Activated CD4-positive, alpha-beta T cell treated with anti-CD3 and anti-CD28 coated beads for 36 hours (primary cell): ENCODE results near the gene DNAAF9. TPM values are rescaled to one million over a fixed set of nuclear protein-coding genes. Genes with fewer than 3 reads are reported as not detected.

Source experiments
- ATAC-seq: fragments of 200-7000 bp; cut with Tn5 transposase; one replicate; pipeline ENCODE4 v1.10.0; 2021; ENCODE audit warnings: mild to moderate bottlenecking, moderate library complexity
- CTCF ChIA-PET: fragments of 350-600 bp; sonication (Branson Sonifier 250); formaldehyde crosslinking; loops from one replicate; lab custom pipeline; 2021; ENCODE audit warnings: antibody characterized with exemption; lab: Charles Lee
- POLR2A ChIA-PET: fragments of 350-600 bp; sonication (Branson Sonifier 250); formaldehyde crosslinking; loops from one replicate; lab custom pipeline; 2021; ENCODE audit warnings: antibody characterized with exemption, inconsistent platforms; lab: Charles Lee
- DNase-seq: peaks from one replicate; pipeline ENCODE4 v3.0.0-alpha.2; 2020
- H3K27ac Mint-ChIP-seq: one replicate; pipeline ENCODE4 v1.8.0; 2021; ENCODE audit warnings: mixed read lengths
- H3K27me3 Mint-ChIP-seq: one replicate; pipeline ENCODE4 v1.8.0; 2021; ENCODE audit warnings: mixed read lengths
- H3K36me3 Mint-ChIP-seq: one replicate; pipeline ENCODE4 v1.8.0; 2021; ENCODE audit warnings: low read depth, mixed read lengths
- H3K4me1 Mint-ChIP-seq: one replicate; pipeline ENCODE4 v1.8.0; 2021; ENCODE audit warnings: mixed read lengths
- H3K4me3 Mint-ChIP-seq: one replicate; pipeline ENCODE4 v1.8.0; 2021; ENCODE audit warnings: mild to moderate bottlenecking, moderate library complexity, mixed read lengths
- H3K9me3 Mint-ChIP-seq: one replicate; pipeline ENCODE4 v1.8.0; 2021; ENCODE audit warnings: low read depth, mixed read lengths
- intact Hi-C, 2 experiments: fragments of 100-400 bp; cut with DNase I in 1 of 2; cut with micrococcal nuclease in 1 of 2; formaldehyde crosslinking; loops; one replicate each; pipeline versions ENCODE4 v1.14.2 to v1.15.1; 2022 to 2024; cut with DNase I, micrococcal nuclease
- total RNA-seq, 2 experiments: library from RNA; stranded (reverse); gene quantifications; one replicate each; pipeline ENCODE4 v1.2.3, GENCODE V29; 2021

The DNAAF9 gene
- 1 to 10 TPM; 1.3 to 1.8 TPM for total RNA-seq

- CTCF ChIA-PET: interaction anchor here (0.5 to 0.8 kb wide), 4 partner anchors 16 to 692 kb away, joined by 3 to 5 read pairs (median 4); no protein-coding TSS in a partner anchor
- Mint-ChIP-seq H3K9me3 (no peaks in the 10 kb centered on the region), H3K27ac (peak within 1 kb of the TSS; percentile 88), H3K4me3 (peak within 1 kb of the TSS; percentile 83), H3K27me3 (peaks cover 3% of the 10 kb centered on the region), H3K4me1 (peaks cover 32% of the 10 kb centered on the region), H3K36me3 (no peaks in the 10 kb centered on the region)
- intact Hi-C loops: loop anchor here in 1 of 2 experiments (2.0 to 10.0 kb wide), 4 partner anchors 250 to 1942 kb away; partner anchors contain the start of genes FASTKD5, MRPS26, NOP56 and NSFL1C
- POLR2A ChIA-PET: no interaction called here
- DNase-seq (peak; percentile 68), ATAC-seq (peak; percentile 41)
Observed at GRCh38 chr20:3407040-3407770, at the start of gene DNAAF9. TSS of gene DNAAF9 (minus strand) at chr20:3407669. CDS start at chr20:3407557, 112 bp downstream.

- H3K27me3 Mint-ChIP-seq: peaks cover 2% of the 10 kb centered on the region
- no peak overlapping the region for H3K27ac Mint-ChIP-seq
- intact Hi-C loops: no loop called here
- no peaks in the 10 kb centered on the region for H3K4me1 Mint-ChIP-seq
- no peaks in the 10 kb centered on the region for H3K9me3 Mint-ChIP-seq
- no peak for ATAC-seq
- POLR2A ChIA-PET: no interaction called here
- no peak for DNase-seq
- CTCF ChIA-PET: no interaction called here
- no peak overlapping the region for H3K4me3 Mint-ChIP-seq
- H3K36me3 Mint-ChIP-seq: no peaks in the 10 kb centered on the region
Observed at GRCh38 chr20:3456648-3457047, 49.2 kb upstream of the DNAAF9 start.

- no peak overlapping the region for H3K27ac Mint-ChIP-seq
- POLR2A ChIA-PET: no interaction called here
- no peak for ATAC-seq
- no peaks in the 10 kb centered on the region for H3K4me1 Mint-ChIP-seq
- no peak overlapping the region for H3K4me3 Mint-ChIP-seq
- intact Hi-C loops: no loop called here
- peaks cover 3% of the 10 kb centered on the region for H3K27me3 Mint-ChIP-seq
- H3K36me3 Mint-ChIP-seq: no peaks in the 10 kb centered on the region
- DNase-seq: no peak
- CTCF ChIA-PET: no interaction called here
- no peaks in the 10 kb centered on the region for H3K9me3 Mint-ChIP-seq
Observed at GRCh38 chr20:3454831-3455230, 47.4 kb upstream of the DNAAF9 start.

GRCh38 chr20:3452690-3453089, 45.2 kb upstream of the DNAAF9 start:
- H3K27ac Mint-ChIP-seq: no peak overlapping the region
- H3K4me3 Mint-ChIP-seq: no peak overlapping the region
- no peaks in the 10 kb centered on the region for H3K9me3 Mint-ChIP-seq
- POLR2A ChIA-PET: interaction anchor here (0.7 kb wide), 1 partner anchor 20 kb away, joined by 6 read pairs; no protein-coding TSS in a partner anchor
- H3K4me1 Mint-ChIP-seq: no peaks in the 10 kb centered on the region
- H3K27me3 Mint-ChIP-seq: peaks cover 5% of the 10 kb centered on the region
- CTCF ChIA-PET: interaction anchor here (0.7 kb wide), 1 partner anchor 66 kb away, joined by 3 read pairs; no protein-coding TSS in a partner anchor
- ATAC-seq (no peak), DNase-seq (no peak)
- intact Hi-C loops: no loop called here
- no peaks in the 10 kb centered on the region for H3K36me3 Mint-ChIP-seq

DNA sequence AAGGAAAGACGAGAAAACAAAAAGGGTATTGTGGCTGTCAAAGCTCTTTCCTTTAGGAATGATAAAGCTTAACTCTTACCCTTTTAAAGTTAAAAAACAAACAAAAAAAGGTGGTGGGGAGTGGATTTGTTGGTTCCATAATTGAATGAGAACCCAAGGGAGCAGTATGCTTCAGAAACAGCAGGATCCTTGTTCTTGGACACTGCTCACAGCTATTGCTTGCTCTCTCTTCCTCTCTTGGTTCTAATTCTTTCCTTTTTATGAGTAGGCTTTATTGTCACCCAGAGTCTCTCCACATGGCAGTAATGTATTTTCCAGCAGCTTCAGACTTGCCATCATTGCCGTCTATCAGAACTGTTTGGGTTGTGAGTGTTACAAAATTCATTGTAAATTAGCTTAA, 44.7 kb upstream of the DNAAF9 start:
- DNase-seq: no peak
- Mint-ChIP-seq H3K4me3 (no peak overlapping the region), H3K27me3 (peaks cover 5% of the 10 kb centered on the region), H3K9me3 (no peaks in the 10 kb centered on the region), H3K27ac (no peak overlapping the region), H3K36me3 (no peaks in the 10 kb centered on the region), H3K4me1 (no peaks in the 10 kb centered on the region)
- no peak for ATAC-seq
- intact Hi-C loops: no loop called here
- ChIA-PET POLR2A (no interaction called here), CTCF (interaction anchor here (1.1 kb wide), 1 partner anchor 10 kb away, joined by 4 read pairs; no protein-coding TSS in a partner anchor)

- no peaks in the 10 kb centered on the region for H3K9me3 Mint-ChIP-seq
- no peak for DNase-seq
- no peak for ATAC-seq
- no peaks in the 10 kb centered on the region for H3K36me3 Mint-ChIP-seq
- CTCF ChIA-PET: no interaction called here
- peaks cover 5% of the 10 kb centered on the region for H3K27me3 Mint-ChIP-seq
- no peak overlapping the region for H3K27ac Mint-ChIP-seq
- H3K4me3 Mint-ChIP-seq: no peak overlapping the region
- POLR2A ChIA-PET: no interaction called here
- intact Hi-C loops: no loop called here
- H3K4me1 Mint-ChIP-seq: no peaks in the 10 kb centered on the region
Observed at GRCh38 chr20:3449319-3449718, 41.9 kb upstream of the DNAAF9 start.

DNA sequence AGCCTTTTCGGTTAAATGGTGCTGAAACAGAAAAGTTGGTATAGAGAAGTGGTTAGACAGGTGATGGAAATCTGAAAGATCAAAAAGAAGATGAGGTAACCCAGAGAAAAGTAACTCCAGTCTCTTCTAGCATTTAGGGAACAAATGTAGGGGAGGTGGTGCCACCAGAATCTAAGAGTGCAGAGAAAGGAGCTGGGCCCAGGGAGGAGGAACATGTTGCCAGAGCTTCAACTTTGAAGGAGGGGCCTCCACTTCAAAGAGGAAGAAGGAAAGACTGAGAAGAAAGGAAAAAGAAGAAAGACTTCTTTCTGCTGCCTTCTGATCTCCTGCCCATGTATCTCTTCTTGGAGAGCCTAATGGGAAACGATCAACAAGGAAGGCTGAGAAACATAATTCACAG, 39.9 kb upstream of the DNAAF9 start:
- CTCF ChIA-PET: no interaction called here
- Mint-ChIP-seq H3K4me1 (no peaks in the 10 kb centered on the region), H3K36me3 (no peaks in the 10 kb centered on the region), H3K4me3 (no peak overlapping the region), H3K9me3 (no peaks in the 10 kb centered on the region), H3K27me3 (peaks cover 5% of the 10 kb centered on the region), H3K27ac (no peak overlapping the region)
- no peak for ATAC-seq
- intact Hi-C loops: no loop called here
- no peak for DNase-seq
- POLR2A ChIA-PET: no interaction called here

DNA sequence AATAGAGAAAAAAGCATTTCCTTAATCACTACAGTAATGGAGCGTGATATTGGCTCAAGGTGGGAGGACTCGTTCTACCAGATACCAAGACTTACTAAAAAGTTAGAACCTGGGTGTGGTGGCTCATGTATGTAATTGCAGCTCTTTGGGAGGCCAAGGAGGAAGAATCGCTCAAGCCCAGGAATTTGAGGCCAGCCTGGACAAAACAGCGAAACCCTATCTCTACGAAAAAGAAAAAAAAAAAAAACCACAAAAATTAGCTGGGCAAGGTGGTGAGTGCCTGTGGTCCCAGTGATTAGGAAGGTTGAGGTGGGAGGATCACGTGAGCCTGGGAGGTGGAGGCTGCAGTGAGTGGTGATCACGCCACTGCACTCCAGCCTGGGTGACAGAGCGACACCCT, 39.3 kb upstream of the DNAAF9 start:
- Mint-ChIP-seq H3K4me1 (no peaks in the 10 kb centered on the region), H3K27ac (no peak overlapping the region), H3K9me3 (no peaks in the 10 kb centered on the region), H3K27me3 (peaks cover 3% of the 10 kb centered on the region), H3K36me3 (no peaks in the 10 kb centered on the region), H3K4me3 (no peak overlapping the region)
- ChIA-PET CTCF (no interaction called here), POLR2A (no interaction called here)
- no peak for DNase-seq
- intact Hi-C loops: no loop called here
- ATAC-seq: no peak

DNA sequence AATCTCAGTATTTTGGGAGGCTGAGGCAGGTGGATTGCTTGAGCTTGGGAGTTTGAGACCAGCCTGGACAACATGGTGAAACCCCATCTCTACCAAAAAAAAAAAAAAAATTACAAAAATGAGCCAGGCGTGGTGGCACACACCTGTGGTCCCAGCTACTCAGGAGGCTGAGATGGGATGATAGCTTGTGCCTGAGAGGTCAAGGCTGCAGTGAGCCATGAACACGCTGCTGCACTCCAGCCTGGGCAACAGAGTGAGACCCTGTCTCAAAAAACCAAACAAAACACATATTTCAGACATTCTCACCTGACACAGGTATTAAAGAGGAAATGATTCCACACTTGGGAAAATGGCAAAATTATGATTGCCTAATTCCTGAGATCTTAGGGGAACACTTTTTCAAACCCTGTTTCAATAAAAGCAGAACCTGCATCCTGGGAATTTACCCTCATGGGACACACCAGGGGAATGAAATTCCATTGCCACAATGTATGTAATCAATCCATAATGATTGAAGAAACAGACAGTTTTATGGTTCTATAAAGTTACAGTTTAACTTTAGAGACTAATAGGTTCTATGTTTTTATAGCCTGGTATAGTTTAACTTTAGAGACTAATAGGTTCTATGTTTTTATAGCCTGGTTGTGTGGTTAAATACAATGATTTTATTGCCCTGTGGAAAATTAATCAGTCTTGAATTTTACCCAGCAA, 29.6 kb upstream of the DNAAF9 start:
- no peak overlapping the region for H3K27ac Mint-ChIP-seq
- POLR2A ChIA-PET: no interaction called here
- no peaks in the 10 kb centered on the region for H3K27me3 Mint-ChIP-seq
- H3K9me3 Mint-ChIP-seq: no peaks in the 10 kb centered on the region
- no peak overlapping the region for H3K4me3 Mint-ChIP-seq
- intact Hi-C loops: no loop called here
- no peaks in the 10 kb centered on the region for H3K36me3 Mint-ChIP-seq
- CTCF ChIA-PET: interaction anchor here (0.7 kb wide), 1 partner anchor 13 kb away, joined by 3 read pairs; no protein-coding TSS in a partner anchor
- DNase-seq: no peak
- ATAC-seq: no peak
- H3K4me1 Mint-ChIP-seq: no peaks in the 10 kb centered on the region

DNA sequence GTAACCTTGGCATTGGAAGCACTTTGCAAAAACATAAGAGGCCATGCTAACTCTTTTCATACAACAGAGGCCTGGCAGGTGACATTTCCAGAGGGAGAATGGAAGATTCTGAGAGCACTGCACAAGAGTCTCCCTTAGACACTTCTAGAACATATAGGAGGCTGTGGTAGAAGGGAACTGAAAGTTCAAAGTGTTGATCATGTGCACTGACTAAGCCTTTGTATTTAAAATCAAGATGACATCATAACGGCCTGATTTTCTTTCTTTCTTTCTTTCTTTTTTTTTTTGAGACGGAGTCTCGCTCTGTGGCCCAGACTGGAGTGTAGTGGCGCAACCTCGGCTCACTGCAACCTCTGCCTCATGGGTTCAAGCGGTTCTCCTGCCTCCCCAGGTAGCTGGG, 26.8 kb upstream of the DNAAF9 start:
- ChIA-PET CTCF (no interaction called here), POLR2A (no interaction called here)
- H3K36me3 Mint-ChIP-seq: no peaks in the 10 kb centered on the region
- no peak for DNase-seq
- intact Hi-C loops: no loop called here
- no peak overlapping the region for H3K27ac Mint-ChIP-seq
- H3K9me3 Mint-ChIP-seq: no peaks in the 10 kb centered on the region
- H3K27me3 Mint-ChIP-seq: peaks cover 10% of the 10 kb centered on the region
- no peak overlapping the region for H3K4me3 Mint-ChIP-seq
- no peak for ATAC-seq
- H3K4me1 Mint-ChIP-seq: no peaks in the 10 kb centered on the region

GRCh38 chr20:3433744-3434143, 26.3 kb upstream of the DNAAF9 start:
- CTCF ChIA-PET: interaction anchor here (0.5 kb wide), 1 partner anchor 501 kb away, joined by 3 read pairs; no protein-coding TSS in a partner anchor

More at GRCh38 chr20:3433744-3434143, 26.3 kb upstream of the DNAAF9 start:
- no peak for DNase-seq
- Mint-ChIP-seq H3K27me3 (peaks cover 13% of the 10 kb centered on the region), H3K9me3 (no peaks in the 10 kb centered on the region), H3K4me1 (no peaks in the 10 kb centered on the region), H3K36me3 (no peaks in the 10 kb centered on the region), H3K27ac (no peak overlapping the region), H3K4me3 (no peak overlapping the region)
- no peak for ATAC-seq
- POLR2A ChIA-PET: no interaction called here
- intact Hi-C loops: no loop called here
